Liver (tissue), 9 donors: Measurements from ENCODE around the gene USP44. TPM values are rescaled to one million over a fixed set of nuclear protein-coding genes. Genes with fewer than 3 reads are reported as not detected.

Source experiments
- DNase-seq: peaks from one replicate; pipeline ENCODE4 v3.0.0-alpha.2; 2017; ENCODE audit warnings: low spot score
- H3K27ac ChIP-seq, 2 donors: one replicate each; pipeline ENCODE4 v1.7.0; 2013; ENCODE audit warnings: inconsistent platforms in 2 of 2, low read length in 2 of 2, control low read depth in 1 of 2, low read depth in 1 of 2, mild to moderate bottlenecking in 1 of 2
- H3K27me3 ChIP-seq, 4 donors: one replicate each; pipeline versions ENCODE4 v1.6.1 to v1.7.0; 2013; ENCODE audit warnings: low read length in 3 of 4, inconsistent platforms in 1 of 4, mild to moderate bottlenecking in 1 of 4, moderate library complexity in 1 of 4; ENCODE audit not compliant: control insufficient read depth in 4 of 4, insufficient read depth in 4 of 4
- H3K36me3 ChIP-seq, 4 donors: one replicate each; pipeline versions ENCODE4 v1.6.1 to v1.7.0; 2013; ENCODE audit warnings: low read length in 3 of 4, mild to moderate bottlenecking in 3 of 4, low read depth in 1 of 4, moderate library complexity in 1 of 4; ENCODE audit not compliant: control insufficient read depth in 4 of 4, insufficient read depth in 3 of 4
- H3K4me1 ChIP-seq, 4 donors: one replicate each; pipeline versions ENCODE4 v1.6.1 to v1.7.0; 2013; ENCODE audit warnings: low read length in 3 of 4, mild to moderate bottlenecking in 3 of 4, moderate library complexity in 1 of 4; ENCODE audit not compliant: control insufficient read depth in 4 of 4, insufficient read depth in 4 of 4
- H3K4me3 ChIP-seq, 3 donors: one replicate each; pipeline versions ENCODE4 v1.6.1 to v1.7.0; 2013; ENCODE audit warnings: low read length in 3 of 3, control low read depth in 1 of 3, low read depth in 1 of 3, mild to moderate bottlenecking in 1 of 3
- H3K9ac ChIP-seq, 2 donors: one replicate each; pipeline ENCODE4 v1.7.0; 2013; ENCODE audit warnings: low read length in 2 of 2, mild to moderate bottlenecking in 2 of 2, moderate library complexity in 2 of 2, control low read depth in 1 of 2, low read depth in 1 of 2
- H3K9me3 ChIP-seq, 4 donors: one replicate each; pipeline versions ENCODE4 v1.6.1 to v1.7.0; 2013; ENCODE audit warnings: low read length in 3 of 4; ENCODE audit not compliant: control insufficient read depth in 4 of 4
- EGR1 ChIP-seq, 2 donors: IDR thresholded peaks; 2 replicates each; pipeline ENCODE4 v1.6.1; 2016 to 2018; ENCODE audit warnings: antibody characterized with exemption in 2 of 2, low read depth in 2 of 2
- FOXA2 ChIP-seq: IDR thresholded peaks from 2 replicates; pipeline ENCODE4 v1.6.1; 2016; ENCODE audit warnings: antibody characterized with exemption
- GABPA ChIP-seq, 2 donors: IDR thresholded peaks in 1 of 2; conservative IDR thresholded peaks in 1 of 2; 2 replicates each; pipeline ENCODE4 v1.6.1; 2016; ENCODE audit warnings: antibody characterized with exemption in 2 of 2, mild to moderate bottlenecking in 1 of 2, moderate library complexity in 1 of 2
- HNF4A ChIP-seq, 2 donors: conservative IDR thresholded peaks; 2 replicates each; pipeline ENCODE4 v1.6.1; 2016; ENCODE audit warnings: antibody characterized with exemption in 2 of 2, mild to moderate bottlenecking in 2 of 2
- NR2F2 ChIP-seq: IDR thresholded peaks from 2 replicates; pipeline ENCODE4 v1.6.1; 2016; ENCODE audit warnings: antibody characterized with exemption
- TAF1 ChIP-seq: conservative IDR thresholded peaks from 2 replicates; pipeline ENCODE4 v1.6.1; 2016; ENCODE audit warnings: antibody characterized with exemption, mild to moderate bottlenecking
- YY1 ChIP-seq: IDR thresholded peaks from 2 replicates; pipeline ENCODE4 v1.6.1; 2016; ENCODE audit warnings: antibody characterized with exemption, mild to moderate bottlenecking
- WGBS: extraction: QIAGEN DNeasy Blood & Tissue Kit; methylation state at CpG from one replicate; pipeline ENCODE4 v1.1.7; 2013; 5-methylcytosine and 5-hydroxymethylcytosine counted together
- polyA plus RNA-seq, 2 donors: library from polyadenylated mRNA; stranded (reverse) in 1 of 2; unstranded in 1 of 2; fragments of 200-250 nt in 1 of 2; fragments of >200 nt in 1 of 2; fragmentation: Nextera tagmentation in 1 of 2; extraction: Ambion mirVana in 1 of 2; gene quantifications; one replicate each; pipeline versions ENCODE4 v1.2.1 to v1.2.3, GENCODE V29; 2013 to 2015
- total RNA-seq, 2 donors: library from RNA; depleted of rRNA; stranded (reverse); fragments of >200 nt; gene quantifications; one replicate each; pipeline ENCODE4 v1.2.3, GENCODE V29; 2014
- TF ChIP-seq, protein P1 (sequence below): fragments of 150-350 bp; IDR thresholded peaks from 2 replicates; pipeline ENCODE4 v1.5.1; 2017; ENCODE audit warnings: improper control_type of control experiment, low read depth, low read length; ENCODE audit not compliant: missing input control
- TF ChIP-seq, protein P2 (sequence below): IDR thresholded peaks from 2 replicates; pipeline ENCODE4 v1.6.1; 2016; ENCODE audit warnings: antibody characterized with exemption
- donor health status: healthy.
- donor health status: healthy.
- donor health status: healthy.
- donor health status: healthy.
- donor health status: healthy.

USP44 gene
- total and polyA plus RNA-seq, 4 donors = 0.03 to 0.33 (median 0.14) TPM; not detected in 1

DNA sequence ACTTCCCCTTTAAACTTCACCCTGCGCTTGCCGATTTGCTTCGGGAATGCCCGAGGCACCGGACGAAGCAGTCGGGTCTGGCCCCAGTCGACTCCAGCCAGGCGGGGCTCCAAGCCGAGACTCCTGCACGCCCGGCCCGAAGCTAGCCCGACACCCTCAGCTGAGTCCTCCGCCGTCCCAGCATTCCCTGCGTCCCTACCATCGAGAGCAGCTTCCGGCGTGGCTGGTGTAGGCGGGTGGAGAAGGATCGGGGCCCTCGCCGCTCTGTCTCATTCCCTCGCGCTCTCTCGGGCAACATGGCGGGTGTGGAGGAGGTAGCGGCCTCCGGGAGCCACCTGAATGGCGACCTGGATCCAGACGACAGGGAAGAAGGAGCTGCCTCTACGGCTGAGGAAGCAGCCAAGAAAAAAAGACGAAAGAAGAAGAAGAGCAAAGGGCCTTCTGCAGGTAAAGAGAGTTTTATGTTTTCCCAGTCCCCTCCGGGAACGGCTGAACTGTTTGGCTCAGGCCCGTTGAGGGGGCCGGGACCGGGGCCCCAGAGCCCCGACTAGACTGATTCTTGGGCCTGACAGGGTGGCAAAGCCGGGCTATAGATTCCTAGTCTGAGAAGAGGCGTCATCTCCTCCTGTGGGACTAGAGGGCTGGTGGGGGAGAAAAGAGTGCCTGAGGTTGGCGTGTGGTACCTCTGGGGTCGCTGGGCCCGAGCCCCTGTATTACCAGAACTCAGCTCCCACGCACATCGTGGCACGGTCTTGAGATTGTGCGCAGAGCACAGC lies 77.2 kb downstream of the USP44 start, which contains the start of gene METAP2 (continued):
- TF ChIP-seq, protein P1, sequence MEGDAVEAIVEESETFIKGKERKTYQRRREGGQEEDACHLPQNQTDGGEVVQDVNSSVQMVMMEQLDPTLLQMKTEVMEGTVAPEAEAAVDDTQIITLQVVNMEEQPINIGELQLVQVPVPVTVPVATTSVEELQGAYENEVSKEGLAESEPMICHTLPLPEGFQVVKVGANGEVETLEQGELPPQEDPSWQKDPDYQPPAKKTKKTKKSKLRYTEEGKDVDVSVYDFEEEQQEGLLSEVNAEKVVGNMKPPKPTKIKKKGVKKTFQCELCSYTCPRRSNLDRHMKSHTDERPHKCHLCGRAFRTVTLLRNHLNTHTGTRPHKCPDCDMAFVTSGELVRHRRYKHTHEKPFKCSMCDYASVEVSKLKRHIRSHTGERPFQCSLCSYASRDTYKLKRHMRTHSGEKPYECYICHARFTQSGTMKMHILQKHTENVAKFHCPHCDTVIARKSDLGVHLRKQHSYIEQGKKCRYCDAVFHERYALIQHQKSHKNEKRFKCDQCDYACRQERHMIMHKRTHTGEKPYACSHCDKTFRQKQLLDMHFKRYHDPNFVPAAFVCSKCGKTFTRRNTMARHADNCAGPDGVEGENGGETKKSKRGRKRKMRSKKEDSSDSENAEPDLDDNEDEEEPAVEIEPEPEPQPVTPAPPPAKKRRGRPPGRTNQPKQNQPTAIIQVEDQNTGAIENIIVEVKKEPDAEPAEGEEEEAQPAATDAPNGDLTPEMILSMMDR = no peak
- TF ChIP-seq EGR1 (IDR thresholded peaks at IDR 0.05; ENCODE audit: low read depth in 2 of 2) (no peak), TAF1 (peak; percentile 99)

DNA sequence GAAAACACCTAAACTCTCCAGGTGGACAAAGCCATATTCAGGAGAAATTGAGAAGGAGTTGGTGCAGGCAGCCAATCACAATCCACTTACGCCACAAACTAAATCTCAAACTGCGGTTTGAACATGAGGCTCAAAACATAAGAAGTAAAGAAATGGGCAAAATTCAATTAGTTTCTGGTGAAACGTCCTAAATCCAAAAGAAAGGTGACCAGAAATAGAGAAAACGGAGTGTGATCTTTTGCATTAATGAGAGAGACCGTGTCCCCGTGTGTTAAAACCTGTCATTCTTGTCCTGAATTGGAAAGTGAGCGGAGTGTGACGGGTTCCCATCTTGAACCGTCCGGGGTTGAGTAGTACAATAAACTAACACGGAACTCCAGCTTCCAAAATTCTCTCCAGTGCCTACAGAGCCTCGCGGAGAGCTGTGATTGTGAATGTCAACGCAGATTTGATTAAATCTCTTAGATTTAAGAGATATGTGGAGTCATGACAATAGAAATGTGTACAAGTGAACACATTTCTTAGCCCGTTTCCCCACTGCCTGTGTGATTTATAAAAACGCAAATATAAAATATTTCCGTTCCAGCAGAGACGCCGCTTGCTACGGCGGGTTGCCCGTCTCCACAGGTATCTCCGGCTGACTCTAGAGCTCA lies 77.9 kb downstream of the USP44 start:
- Histone ChIP-seq H3K9me3 (no peaks in the 10 kb centered on the region), H3K36me3 (peaks cover 3 to 8% (median 7%) of the 10 kb centered on the region in 4 donors), H3K27ac (peak overlapping the region; percentile 90 to 94), H3K27me3 (no peaks in the 10 kb centered on the region), H3K9ac (peak overlapping the region; percentile 96), H3K4me3 (peak overlapping the region; percentile 72 to 96 (median 81)), H3K4me1 (peaks cover 0 to 17% (median 8%) of the 10 kb centered on the region in 4 donors)
- under 1% methylated on average over 23 of the region's 23 CpGs for WGBS
- no peak for TF ChIP-seq FOXA2
- TF ChIP-seq HNF4A (conservative IDR thresholded peaks at IDR 0.05) = no peak
- peak; percentile 88 for TF ChIP-seq YY1
- DNase-seq = peak; percentile 55

DNA sequence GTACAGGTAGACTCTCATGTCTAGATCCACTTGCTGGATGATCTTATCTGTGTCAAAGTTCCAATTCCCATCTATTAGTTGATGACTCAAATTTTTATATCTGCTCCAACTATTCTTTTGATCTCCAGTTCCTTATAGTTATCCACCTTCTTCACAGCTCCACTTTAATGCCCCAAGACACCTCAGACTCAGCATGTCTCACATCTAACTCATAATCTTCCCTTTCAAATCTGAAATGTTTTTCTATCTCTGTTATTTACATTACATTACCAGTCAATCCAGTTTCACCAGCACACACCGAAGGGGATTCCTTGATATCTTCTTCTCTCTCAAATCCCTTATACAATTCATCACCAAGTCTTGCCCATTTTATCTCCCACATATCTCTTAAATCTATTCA lies 81.0 kb downstream of the USP44 start:
- WGBS = 85% methylated on average over 1 of the region's 1 CpG
- no peak overlapping the region for H3K4me3 ChIP-seq
- no peak overlapping the region for H3K9ac ChIP-seq
- H3K4me1 ChIP-seq = peaks cover 2 to 17% (median 4%) of the 10 kb centered on the region in 4 donors
- no peak overlapping the region for H3K27ac ChIP-seq
- no peaks in the 10 kb centered on the region for H3K36me3 ChIP-seq
- no peak for DNase-seq
- TF ChIP-seq TAF1 = no peak
- TF ChIP-seq, protein P2, sequence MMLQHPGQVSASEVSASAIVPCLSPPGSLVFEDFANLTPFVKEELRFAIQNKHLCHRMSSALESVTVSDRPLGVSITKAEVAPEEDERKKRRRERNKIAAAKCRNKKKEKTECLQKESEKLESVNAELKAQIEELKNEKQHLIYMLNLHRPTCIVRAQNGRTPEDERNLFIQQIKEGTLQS = no peak
- no peak for TF ChIP-seq GABPA (IDR thresholded peaks at IDR 0.05 in 1 of 2, conservative IDR thresholded peaks at IDR 0.05 in 1 of 2)
- TF ChIP-seq NR2F2 = no peak
- no peaks in the 10 kb centered on the region for H3K9me3 ChIP-seq
- H3K27me3 ChIP-seq = no peaks in the 10 kb centered on the region

Other genes starting within 250 kb of the USP44 start
- 10 to 100 TPM; 37.9 to 45.7 TPM for gene METAP2, start 77.3 kb downstream of the USP44 start, total RNA-seq
- gene METAP2, start 77.3 kb downstream of the USP44 start, polyA plus RNA-seq = 10 to 100 TPM; 31.2 to 33.4 TPM
- gene NTN4, start 239.3 kb upstream of the USP44 start, total RNA-seq = 10 to 100 TPM in 1 of 2 donors, 1 to 10 TPM in 1; 3.2 to 30.5 TPM
- gene NTN4, start 239.3 kb upstream of the USP44 start, polyA plus RNA-seq = 10 to 100 TPM; 12.7 to 17.2 TPM